IPS-NIHi11 (cell line): ENCODE data around the gene GULP1.
"Not testable (repeated sequence)": the region's sequence is repeated elsewhere in the genome, so short reads cannot be mapped to it uniquely, and the experiment has no call there.

ENCODE experiments used
- DNase-seq: peaks from one replicate; pipeline ENCODE4 v3.0.0; 2012; ENCODE audit warnings: mixed read lengths, low spot score

The GULP1 gene

GRCh38 chr2:188426121-188426520 lies 134.4 kb downstream of the GULP1 start:
- DNase-seq: no peak

- DNase-seq: no peak
Measured at GRCh38 chr2:188430705-188431104, 139.0 kb downstream of the GULP1 start.

GRCh38 chr2:188434018-188434417 lies 142.3 kb downstream of the GULP1 start:
- DNase-seq: no peak

GRCh38 chr2:188435115-188435514 lies 143.4 kb downstream of the GULP1 start:
- DNase-seq: no peak

GRCh38 chr2:188437537-188437936 lies 145.9 kb downstream of the GULP1 start:
- no peak for DNase-seq

GRCh38 chr2:188439986-188440385 lies 148.3 kb downstream of the GULP1 start:
- DNase-seq: no peak

- no peak for DNase-seq
Measured at GRCh38 chr2:188440849-188441248, 149.2 kb downstream of the GULP1 start.

- DNase-seq: no peak
Measured at GRCh38 chr2:188441288-188441947, 149.7 kb downstream of the GULP1 start.

GRCh38 chr2:188443207-188443606 lies 151.5 kb downstream of the GULP1 start:
- no peak for DNase-seq

GRCh38 chr2:188444106-188444835 lies 152.6 kb downstream of the GULP1 start:
- DNase-seq: no peak

GRCh38 chr2:188449561-188449960 lies 157.9 kb downstream of the GULP1 start:
- DNase-seq: no peak

- no peak for DNase-seq
Measured at GRCh38 chr2:188449971-188450370, 158.3 kb downstream of the GULP1 start.

- no peak for DNase-seq
Measured at GRCh38 chr2:188450732-188451483, 159.2 kb downstream of the GULP1 start.

GRCh38 chr2:188452084-188452483 lies 160.4 kb downstream of the GULP1 start:
- DNase-seq: no peak

GRCh38 chr2:188456114-188456909 lies 164.6 kb downstream of the GULP1 start:
- DNase-seq: peak; percentile 46

- no peak for DNase-seq
Measured at GRCh38 chr2:188459061-188459460, 167.4 kb downstream of the GULP1 start.

GRCh38 chr2:188466078-188466477 lies 174.4 kb downstream of the GULP1 start:
- not testable (repeated sequence) for DNase-seq

GRCh38 chr2:188466761-188467160 lies 175.1 kb downstream of the GULP1 start:
- no peak for DNase-seq

- DNase-seq: no peak
Measured at GRCh38 chr2:188471166-188471565, 179.5 kb downstream of the GULP1 start.

- no peak for DNase-seq
Measured at GRCh38 chr2:188473306-188473705, 181.6 kb downstream of the GULP1 start.

- no peak for DNase-seq
Measured at GRCh38 chr2:188474316-188474715, 182.6 kb downstream of the GULP1 start.

- DNase-seq: no peak
Measured at GRCh38 chr2:188475945-188476344, 184.3 kb downstream of the GULP1 start.
